K562 (cell line): Measurements from ENCODE around the gene PRRT1. TPM values are rescaled to one million over a fixed set of nuclear protein-coding genes. Genes with fewer than 3 reads are reported as not detected.
A peak's percentile ranks its signal among the peaks of the same experiment; 100 is the strongest.

Source experiments
- BCOR ChIP-seq: fragments of 450-650 bp; IDR thresholded peaks from 2 replicates; pipeline ENCODE4 v1.6.1; 2016
- BRCA1 ChIP-seq, 2 experiments: fragments of 450-650 bp in 1 of 2; sonication (generic) in 1 of 2; formaldehyde crosslinking in 1 of 2; IDR thresholded peaks; 2 replicates each; pipeline versions ENCODE4 v1.5.0 to v1.6.1; 2017 to 2020; ENCODE audit warnings: mild to moderate bottlenecking in 1 of 2, missing genetic modification reagents in 1 of 2
- E2F8 ChIP-seq: fragments of 450-650 bp; IDR thresholded peaks from 2 replicates; pipeline ENCODE4 v1.7.1; 2018; ENCODE audit warnings: mild to moderate bottlenecking, low read depth; ENCODE audit not compliant: partially characterized antibody
- HDAC3 ChIP-seq: fragments of 450-650 bp; IDR thresholded peaks from 2 replicates; pipeline ENCODE4 v1.6.1; 2018; ENCODE audit warnings: borderline replicate concordance, mild to moderate bottlenecking, moderate library complexity; ENCODE audit not compliant: partially characterized antibody
- HLTF ChIP-seq: fragments of 450-650 bp; IDR thresholded peaks from 2 replicates; pipeline ENCODE4 v1.6.1; 2016
- SMAD2 ChIP-seq: fragments of 150-350 bp; IDR thresholded peaks from 2 replicates; pipeline ENCODE4 v1.6.1; 2014; ENCODE audit warnings: low read depth, mild to moderate bottlenecking, low read length
- ZBTB33 ChIP-seq: sonication (generic); formaldehyde crosslinking; IDR thresholded peaks from 2 replicates; pipeline ENCODE4 v1.8.1; 2023; ENCODE audit warnings: mild to moderate bottlenecking, missing genetic modification reagents
- ZNF695 ChIP-seq: fragments of 450-650 bp; formaldehyde crosslinking; IDR thresholded peaks from 2 replicates; pipeline ENCODE4 v1.4.0; 2020; ENCODE audit warnings: mild to moderate bottlenecking, moderate library complexity
- polyA plus RNA-seq, 8 experiments: library from polyadenylated mRNA; depleted of rRNA in 4 of 8; stranded (reverse) in 5 of 8; unstranded in 3 of 8; fragments of >200 nt; fragmentation: Nextera tagmentation in 2 of 8; fragmentation: Illumina TruSeq in 1 of 8; extraction: Ambion mirVana in 2 of 8; extraction: Trizol in 1 of 8; gene quantifications; 2 replicates each; pipeline versions ENCODE4 v1.2.1 to v1.2.3, GENCODE V29; 2011 to 2014; ENCODE audit warnings: inconsistent platforms in 1 of 8, missing spikeins in 1 of 8
- total RNA-seq, 7 experiments: library from RNA; depleted of rRNA in 6 of 7; stranded (reverse); fragments of >200 nt in 6 of 7; fragmentation: Illumina TruSeq in 2 of 7; extraction: Trizol in 2 of 7; gene quantifications; 2 replicates each; pipeline versions ENCODE4 v1.2.1 to v1.2.3, GENCODE V29; 2011 to 2021; ENCODE audit warnings: low replicate concordance in 1 of 7
- TF ChIP-seq, protein P1 (sequence below): sonication (generic); formaldehyde crosslinking; IDR thresholded peaks from 2 replicates; pipeline ENCODE4 v1.8.0; 2023; ENCODE audit warnings: mild to moderate bottlenecking, missing genetic modification reagents
- TF ChIP-seq, protein P2 (sequence below): fragments of 250-450 bp; sonication (Bioruptor Pico); IDR thresholded peaks from 2 replicates; pipeline ENCODE4 v1.9.0; 2021; ENCODE audit warnings: mild to moderate bottlenecking

Gene PRRT1
- total and polyA plus RNA-seq, 9 of the 15 experiments (the other 6 are each of a cell fraction or from before 2014, with no cell fraction given), result 0.14 to 3.5 (median 0.41) TPM

DNA sequence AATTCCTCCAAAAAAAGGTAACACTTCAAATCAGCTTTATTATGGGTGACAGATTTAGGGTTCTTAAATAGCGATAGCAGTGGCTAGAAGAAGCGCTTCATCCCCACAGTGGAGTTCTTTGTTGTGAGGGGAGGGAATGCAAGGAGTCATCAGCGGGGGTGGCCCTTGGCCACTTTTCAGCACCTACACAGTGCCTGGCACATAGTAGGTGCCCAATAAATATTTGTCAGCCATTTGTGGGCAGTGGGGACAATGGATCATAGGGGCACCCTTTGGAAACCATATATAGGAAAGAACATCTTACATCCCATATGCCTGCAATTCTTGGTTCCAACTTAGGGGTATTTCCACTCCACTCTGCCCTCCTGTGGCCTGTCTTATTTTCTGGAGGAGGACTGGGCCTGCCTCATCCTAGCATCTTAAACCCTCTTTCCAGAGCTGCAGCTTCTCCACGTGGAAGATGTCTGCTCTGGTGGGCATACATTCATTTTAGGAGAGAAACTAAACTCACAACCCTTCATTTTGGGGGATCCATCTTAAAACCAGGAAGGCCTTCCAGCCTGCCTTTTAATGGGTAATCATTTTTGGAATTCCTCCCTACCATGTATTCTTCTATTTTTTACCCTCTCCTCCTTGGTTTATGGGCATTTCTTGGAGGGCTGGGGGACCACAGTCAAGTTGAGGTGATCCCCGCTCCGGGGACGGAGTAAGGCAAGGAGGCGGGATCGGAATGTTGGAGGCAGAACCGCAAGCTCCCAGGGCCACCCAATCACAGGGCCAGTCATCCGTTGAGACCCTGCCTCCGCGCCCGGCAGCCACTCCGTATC is 43.3 kb upstream of the PRRT1 start (continued):
- TF ChIP-seq ZBTB33 (CRISPR knock-in tag) (no peak), HDAC3 (no peak), E2F8 (no peak), SMAD2 (no peak), HLTF (no peak), BRCA1 (IDR thresholded peaks at IDR 0.05) (no peak), BRCA1 (CRISPR knock-in tag; IDR thresholded peaks at IDR 0.05) (no peak), ZNF695 (no peak), BCOR (0 out of 2 replicates have a peak, but pooled peaks have one; percentile 36)
- TF ChIP-seq, protein P1, sequence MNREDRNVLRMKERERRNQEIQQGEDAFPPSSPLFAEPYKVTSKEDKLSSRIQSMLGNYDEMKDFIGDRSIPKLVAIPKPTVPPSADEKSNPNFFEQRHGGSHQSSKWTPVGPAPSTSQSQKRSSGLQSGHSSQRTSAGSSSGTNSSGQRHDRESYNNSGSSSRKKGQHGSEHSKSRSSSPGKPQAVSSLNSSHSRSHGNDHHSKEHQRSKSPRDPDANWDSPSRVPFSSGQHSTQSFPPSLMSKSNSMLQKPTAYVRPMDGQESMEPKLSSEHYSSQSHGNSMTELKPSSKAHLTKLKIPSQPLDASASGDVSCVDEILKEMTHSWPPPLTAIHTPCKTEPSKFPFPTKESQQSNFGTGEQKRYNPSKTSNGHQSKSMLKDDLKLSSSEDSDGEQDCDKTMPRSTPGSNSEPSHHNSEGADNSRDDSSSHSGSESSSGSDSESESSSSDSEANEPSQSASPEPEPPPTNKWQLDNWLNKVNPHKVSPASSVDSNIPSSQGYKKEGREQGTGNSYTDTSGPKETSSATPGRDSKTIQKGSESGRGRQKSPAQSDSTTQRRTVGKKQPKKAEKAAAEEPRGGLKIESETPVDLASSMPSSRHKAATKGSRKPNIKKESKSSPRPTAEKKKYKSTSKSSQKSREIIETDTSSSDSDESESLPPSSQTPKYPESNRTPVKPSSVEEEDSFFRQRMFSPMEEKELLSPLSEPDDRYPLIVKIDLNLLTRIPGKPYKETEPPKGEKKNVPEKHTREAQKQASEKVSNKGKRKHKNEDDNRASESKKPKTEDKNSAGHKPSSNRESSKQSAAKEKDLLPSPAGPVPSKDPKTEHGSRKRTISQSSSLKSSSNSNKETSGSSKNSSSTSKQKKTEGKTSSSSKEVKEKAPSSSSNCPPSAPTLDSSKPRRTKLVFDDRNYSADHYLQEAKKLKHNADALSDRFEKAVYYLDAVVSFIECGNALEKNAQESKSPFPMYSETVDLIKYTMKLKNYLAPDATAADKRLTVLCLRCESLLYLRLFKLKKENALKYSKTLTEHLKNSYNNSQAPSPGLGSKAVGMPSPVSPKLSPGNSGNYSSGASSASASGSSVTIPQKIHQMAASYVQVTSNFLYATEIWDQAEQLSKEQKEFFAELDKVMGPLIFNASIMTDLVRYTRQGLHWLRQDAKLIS (CRISPR knock-in tag), result peak; percentile 7; the same call in 1 of the 2 replicates
- TF ChIP-seq, protein P2, sequence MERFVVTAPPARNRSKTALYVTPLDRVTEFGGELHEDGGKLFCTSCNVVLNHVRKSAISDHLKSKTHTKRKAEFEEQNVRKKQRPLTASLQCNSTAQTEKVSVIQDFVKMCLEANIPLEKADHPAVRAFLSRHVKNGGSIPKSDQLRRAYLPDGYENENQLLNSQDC (CRISPR knock-in tag), result peak; percentile 86; the same call in 1 of the 2 replicates
